GM12878 (cell line): ENCODE data around the gene PRKAG3. TPM values are rescaled to one million over a fixed set of nuclear protein-coding genes. Genes with fewer than 3 reads are reported as not detected.

ENCODE experiments used
- ATAC-seq: fragments of 200-7000 bp; cut with Tn5 transposase; 3 replicates; pipeline ENCODE4 v1.9.1; 2020; ENCODE audit warnings: mild to moderate bottlenecking, moderate library complexity
- BruUV-seq: library from RNA; stranded (reverse); fragments of 400-500 nt; replicated peaks from 2 replicates; lab custom pipeline; 2021; lab: Mats Ljungman, UMichigan
- CTCF ChIA-PET: fragments of 300-600 bp; sonication (Branson Sonifier 250); formaldehyde crosslinking; extraction: SDS; loops from one replicate; lab custom pipeline; 2021; ENCODE audit warnings: inconsistent platforms; lab: Yijun Ruan, JAX
- POLR2A ChIA-PET: fragments of 350-600 bp; formaldehyde crosslinking; extraction: SDS; loops from one replicate; lab custom pipeline; 2021; ENCODE audit warnings: inconsistent platforms; lab: Charles Lee
- RAD21 ChIA-PET: fragments of 300-600 bp; sonication (Branson Sonifier 250); formaldehyde crosslinking; loops from one replicate; lab custom pipeline; 2023; ENCODE audit warnings: antibody characterized with exemption; ENCODE audit not compliant: unreplicated experiment; lab: Charles Lee
- SMC1A ChIA-PET: fragments of 300-600 bp; sonication (Branson Sonifier 250); formaldehyde crosslinking; loops from one replicate; lab custom pipeline; 2023; ENCODE audit not compliant: unreplicated experiment, uncharacterized antibody; lab: Charles Lee
- DNase-seq: peaks from one replicate; pipeline ENCODE4 v3.0.0-alpha.2; 2011; ENCODE audit warnings: low read depth, low spot score
- FAIRE-seq: peaks from 3 replicates; lab custom pipeline; 2011; peaks lifted over from hg19 to GRCh38; lab: Jason Lieb, UNC
- H2AFZ ChIP-seq: 2 replicates; pipeline ENCODE4 v1.6.0; 2011; ENCODE audit warnings: low read depth, low read length, control low read depth; ENCODE audit not compliant: control insufficient read depth
- H3K27ac ChIP-seq: 2 replicates; pipeline ENCODE4 v1.5.1; 2011; ENCODE audit warnings: control low read depth; ENCODE audit not compliant: control insufficient read depth, insufficient read depth
- H3K27me3 ChIP-seq, 2 experiments: replicated peaks in 1 of 2; 2 replicates each; pipeline versions ENCODE4 v1.6.0 to v1.6.1; 2011; ENCODE audit warnings: low read length in 1 of 2; ENCODE audit not compliant: control insufficient read depth in 2 of 2, insufficient read depth in 2 of 2
- H3K36me3 ChIP-seq, 2 experiments: 2 replicates each; pipeline ENCODE4 v1.5.1; 2011; ENCODE audit warnings: low read length in 1 of 2; ENCODE audit not compliant: control insufficient read depth in 2 of 2, insufficient read depth in 2 of 2
- H3K4me1 ChIP-seq: 2 replicates; pipeline ENCODE4 v1.6.1; 2011; ENCODE audit warnings: mild to moderate bottlenecking, low read length, moderate library complexity, mixed read lengths; ENCODE audit not compliant: control insufficient read depth, insufficient read depth
- H3K4me2 ChIP-seq: 2 replicates; pipeline ENCODE4 v1.6.0; 2011; ENCODE audit warnings: control low read depth; ENCODE audit not compliant: control insufficient read depth, insufficient read depth
- H3K4me3 ChIP-seq: fragments of 200-600 bp; sonication (generic); 2 replicates; pipeline ENCODE4 v1.5.1; 2016
- H3K79me2 ChIP-seq: 2 replicates; pipeline ENCODE4 v1.6.0; 2011; ENCODE audit warnings: low read length; ENCODE audit not compliant: control insufficient read depth, insufficient read depth
- H3K9ac ChIP-seq: 2 replicates; pipeline ENCODE4 v1.8.0; 2011; ENCODE audit warnings: low read length, control low read depth, mixed read lengths; ENCODE audit not compliant: control insufficient read depth, insufficient read depth
- H3K9me3 ChIP-seq: replicated peaks from 3 replicates; pipeline ENCODE4 v1.5.1; 2011; ENCODE audit warnings: mild to moderate bottlenecking, low read length; ENCODE audit not compliant: control insufficient read depth, insufficient read depth
- H4K20me1 ChIP-seq: 2 replicates; pipeline ENCODE4 v1.6.0; 2011; ENCODE audit not compliant: control insufficient read depth, insufficient read depth
- ASH2L ChIP-seq: fragments of 300-600, 200-600 bp; sonication (generic); IDR thresholded peaks from 2 replicates; pipeline ENCODE4 v1.6.1; 2017; ENCODE audit warnings: low read depth, mild to moderate bottlenecking, borderline replicate concordance
- BCL11A ChIP-seq: IDR thresholded peaks from 2 replicates; pipeline ENCODE4 v1.6.1; 2011; ENCODE audit warnings: low read depth, low read length
- DPF2 ChIP-seq: fragments of 450-650 bp; IDR thresholded peaks from 2 replicates; pipeline ENCODE4 v1.6.1; 2017; ENCODE audit warnings: mild to moderate bottlenecking
- EGR1 ChIP-seq, 2 experiments: IDR thresholded peaks; 1 replicate in 1 of 2; 2 replicates in 1 of 2; pipeline ENCODE4 v1.6.1; 2011 to 2012; ENCODE audit warnings: low read depth in 2 of 2, low read length in 2 of 2, borderline replicate concordance in 1 of 2, mild to moderate bottlenecking in 1 of 2, moderate library complexity in 1 of 2
- HCFC1 ChIP-seq: fragments of 150-350 bp; IDR thresholded peaks from 2 replicates; pipeline ENCODE4 v1.6.1; 2014; ENCODE audit warnings: low read length
- KLF5 ChIP-seq: fragments of 450-650 bp; IDR thresholded peaks from 2 replicates; pipeline ENCODE4 v1.6.1; 2014; ENCODE audit warnings: mild to moderate bottlenecking; ENCODE audit not compliant: partially characterized antibody
- MTA2 ChIP-seq: fragments of 450-650 bp; IDR thresholded peaks from 2 replicates; pipeline ENCODE4 v1.6.1; 2016; ENCODE audit warnings: low read depth, mild to moderate bottlenecking, moderate library complexity
- NRF1 ChIP-seq: conservative IDR thresholded peaks from 2 replicates; pipeline ENCODE4 v1.6.1; 2011; ENCODE audit warnings: mild to moderate bottlenecking, low read depth, low read length, improper control_type of control experiment
- POLR2AphosphoS2 ChIP-seq: IDR thresholded peaks from 2 replicates; pipeline ENCODE4 v1.6.1; 2011; ENCODE audit warnings: low read depth, mild to moderate bottlenecking, low read length, improper control_type of control experiment, moderate library complexity
- SMAD5 ChIP-seq: IDR thresholded peaks from 2 replicates; pipeline ENCODE4 v1.6.1; 2016; ENCODE audit warnings: antibody characterized with exemption, low read depth
- STAT3 ChIP-seq: IDR thresholded peaks from 2 replicates; pipeline ENCODE4 v1.6.1; 2011; ENCODE audit warnings: low read depth, low read length, improper control_type of control experiment
- ZBTB11 ChIP-seq: fragments of 450-650 bp; formaldehyde crosslinking; IDR thresholded peaks from 2 replicates; pipeline ENCODE4 v1.5.0; 2022; ENCODE audit warnings: mild to moderate bottlenecking, missing genetic modification characterization
- ZNF24 ChIP-seq: fragments of 450-650 bp; IDR thresholded peaks from 2 replicates; pipeline ENCODE4 v1.6.1; 2017; ENCODE audit warnings: antibody characterized with exemption, mild to moderate bottlenecking
- ZNF384 ChIP-seq: IDR thresholded peaks from 2 replicates; pipeline ENCODE4 v1.6.1; 2012; ENCODE audit warnings: low read depth, mild to moderate bottlenecking, low read length, improper control_type of control experiment, borderline replicate concordance
- WGBS: methylation state at CpG from one replicate; pipeline ENCODE4 v1.1.6; 2016; ENCODE audit warnings: low lambda C conversion rate; ENCODE audit not compliant: insufficient replicate concordance, insufficient coverage; ENCODE audit errors: missing lambda C conversion rate; 5-methylcytosine and 5-hydroxymethylcytosine counted together
- in situ Hi-C: fragments of 300-500 bp; cut with MboI; formaldehyde crosslinking; loops from 9 replicates; pipeline ENCODE4 v1.14.3; 2018; ENCODE audit warnings: mixed read lengths
- intact Hi-C: fragments of 100-400 bp; cut with micrococcal nuclease; formaldehyde crosslinking; loops from one replicate; pipeline ENCODE4 v1.14.2; 2022; ENCODE audit not compliant: unreplicated experiment
- polyA plus RNA-seq, 11 experiments: library from polyadenylated mRNA; depleted of rRNA in 4 of 11; unstranded in 6 of 11; stranded (reverse) in 5 of 11; fragments of >200 nt; fragmentation: Nextera tagmentation in 4 of 11; fragmentation: Illumina TruSeq in 1 of 11; extraction: Ambion mirVana in 4 of 11; extraction: Trizol in 1 of 11; gene quantifications; 1 replicate in 1 of 11; 2 replicates in 10 of 11; pipeline versions ENCODE4 v1.2.1 to v1.2.3, GENCODE V29; 2011 to 2016; ENCODE audit warnings: inconsistent platforms in 2 of 11, missing spikeins in 2 of 11, low read depth in 1 of 11
- total RNA-seq, 4 experiments: library from RNA; depleted of rRNA in 3 of 4; stranded (reverse); fragments of >200 nt in 3 of 4; fragmentation: Illumina TruSeq in 1 of 4; extraction: Trizol in 1 of 4; gene quantifications; 2 replicates each; pipeline versions ENCODE4 v1.2.1 to v1.2.3, GENCODE V29; 2013 to 2021
- TF ChIP-seq, protein P1 (sequence below): fragments of 450-650 bp; IDR thresholded peaks from 2 replicates; pipeline ENCODE4 v1.6.1; 2017; ENCODE audit warnings: borderline replicate concordance
- TF ChIP-seq, protein P2 (sequence below): IDR thresholded peaks from 2 replicates; pipeline ENCODE4 v1.6.1; 2012; ENCODE audit warnings: mild to moderate bottlenecking, low read depth, low read length

Gene PRKAG3
- total and polyA plus RNA-seq, 10 of the 15 experiments (the other 5 are each of a cell fraction or from before 2014, with no cell fraction given) = 0.04 to 0.12 (median 0.06) TPM; not detected in 7

- no peak for TF ChIP-seq DPF2
- no peak for TF ChIP-seq SMAD5
- no peak for TF ChIP-seq ZNF384
- TF ChIP-seq ZNF24 = no peak
- no peak for TF ChIP-seq EGR1 (IDR thresholded peaks at IDR 0.05; ENCODE audit: borderline replicate concordance in 1 of 2, low read depth in 2 of 2, low read length in 2 of 2)
- TF ChIP-seq, all 136 proteins: peak for 0
These were observed 16.4 kb downstream of the PRKAG3 start (continued) for GRCh38 chr2:218815244-218815637.

GRCh38 chr2:218814540-218815243 is 16.9 kb downstream of the PRKAG3 start:
- POLR2A ChIA-PET = no interaction called here
- SMC1A ChIA-PET = no interaction called here
- no peak for FAIRE-seq
- no peak for ATAC-seq
- 63% methylated on average over 13 of the region's 13 CpGs for WGBS
- Histone ChIP-seq H3K4me1 (no peaks in the 10 kb centered on the region), H3K27me3 (no peaks in the 10 kb centered on the region; a peak in 1 of 4 replicates), H2AFZ (no peak overlapping the region), H3K27ac (no peak overlapping the region), H4K20me1 (no peaks in the 10 kb centered on the region), H3K4me3 (no peak overlapping the region), H3K4me2 (no peak overlapping the region), H3K79me2 (no peaks in the 10 kb centered on the region), H3K36me3 (no peaks in the 10 kb centered on the region), H3K9ac (no peak overlapping the region), H3K9me3 (no peaks in the 10 kb centered on the region)
- RAD21 ChIA-PET = no interaction called here
- no peak for DNase-seq
- in situ Hi-C loops = no loop called here
- CTCF ChIA-PET = no interaction called here
- intact Hi-C loops = no loop called here
- no TSS peak for BruUV-seq
- TF ChIP-seq NRF1 (no peak), BCL11A (no peak), ZBTB11 (no peak), POLR2AphosphoS2 (no peak), STAT3 (no peak), MTA2 (no peak), KLF5 (no peak), HCFC1 (no peak), ASH2L (no peak)
- TF ChIP-seq, protein P1, sequence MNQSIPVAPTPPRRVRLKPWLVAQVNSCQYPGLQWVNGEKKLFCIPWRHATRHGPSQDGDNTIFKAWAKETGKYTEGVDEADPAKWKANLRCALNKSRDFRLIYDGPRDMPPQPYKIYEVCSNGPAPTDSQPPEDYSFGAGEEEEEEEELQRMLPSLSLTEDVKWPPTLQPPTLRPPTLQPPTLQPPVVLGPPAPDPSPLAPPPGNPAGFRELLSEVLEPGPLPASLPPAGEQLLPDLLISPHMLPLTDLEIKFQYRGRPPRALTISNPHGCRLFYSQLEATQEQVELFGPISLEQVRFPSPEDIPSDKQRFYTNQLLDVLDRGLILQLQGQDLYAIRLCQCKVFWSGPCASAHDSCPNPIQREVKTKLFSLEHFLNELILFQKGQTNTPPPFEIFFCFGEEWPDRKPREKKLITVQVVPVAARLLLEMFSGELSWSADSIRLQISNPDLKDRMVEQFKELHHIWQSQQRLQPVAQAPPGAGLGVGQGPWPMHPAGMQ = no peak
- TF ChIP-seq, protein P2, sequence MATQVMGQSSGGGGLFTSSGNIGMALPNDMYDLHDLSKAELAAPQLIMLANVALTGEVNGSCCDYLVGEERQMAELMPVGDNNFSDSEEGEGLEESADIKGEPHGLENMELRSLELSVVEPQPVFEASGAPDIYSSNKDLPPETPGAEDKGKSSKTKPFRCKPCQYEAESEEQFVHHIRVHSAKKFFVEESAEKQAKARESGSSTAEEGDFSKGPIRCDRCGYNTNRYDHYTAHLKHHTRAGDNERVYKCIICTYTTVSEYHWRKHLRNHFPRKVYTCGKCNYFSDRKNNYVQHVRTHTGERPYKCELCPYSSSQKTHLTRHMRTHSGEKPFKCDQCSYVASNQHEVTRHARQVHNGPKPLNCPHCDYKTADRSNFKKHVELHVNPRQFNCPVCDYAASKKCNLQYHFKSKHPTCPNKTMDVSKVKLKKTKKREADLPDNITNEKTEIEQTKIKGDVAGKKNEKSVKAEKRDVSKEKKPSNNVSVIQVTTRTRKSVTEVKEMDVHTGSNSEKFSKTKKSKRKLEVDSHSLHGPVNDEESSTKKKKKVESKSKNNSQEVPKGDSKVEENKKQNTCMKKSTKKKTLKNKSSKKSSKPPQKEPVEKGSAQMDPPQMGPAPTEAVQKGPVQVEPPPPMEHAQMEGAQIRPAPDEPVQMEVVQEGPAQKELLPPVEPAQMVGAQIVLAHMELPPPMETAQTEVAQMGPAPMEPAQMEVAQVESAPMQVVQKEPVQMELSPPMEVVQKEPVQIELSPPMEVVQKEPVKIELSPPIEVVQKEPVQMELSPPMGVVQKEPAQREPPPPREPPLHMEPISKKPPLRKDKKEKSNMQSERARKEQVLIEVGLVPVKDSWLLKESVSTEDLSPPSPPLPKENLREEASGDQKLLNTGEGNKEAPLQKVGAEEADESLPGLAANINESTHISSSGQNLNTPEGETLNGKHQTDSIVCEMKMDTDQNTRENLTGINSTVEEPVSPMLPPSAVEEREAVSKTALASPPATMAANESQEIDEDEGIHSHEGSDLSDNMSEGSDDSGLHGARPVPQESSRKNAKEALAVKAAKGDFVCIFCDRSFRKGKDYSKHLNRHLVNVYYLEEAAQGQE = no peak
